BLaER1 treated with 17β-estradiol and CSF1 and Interleukin-3, amounts not matched to agents 10 nM and 100 nM (cell line): ENCODE measurements around the gene MAD2L1BP.
A peak's percentile ranks its signal among the peaks of the same experiment; 100 is the strongest.

Source experiments
- H3K27ac ChIP-seq, 11 experiments: shearing (Covaris generic); formaldehyde crosslinking; 2 replicates each; pipeline ENCODE4 v1.8.1; 2022
- H3K27me3 ChIP-seq, 11 experiments: shearing (Covaris generic); formaldehyde crosslinking; 2 replicates each; pipeline ENCODE4 v1.8.1; 2022
- H3K36me3 ChIP-seq, 11 experiments: shearing (Covaris generic); formaldehyde crosslinking; 2 replicates each; pipeline ENCODE4 v1.8.1; 2022
- H3K4me1 ChIP-seq, 10 experiments: shearing (Covaris generic); formaldehyde crosslinking; 2 replicates each; pipeline ENCODE4 v1.8.1; 2022
- H3K4me2 ChIP-seq, 11 experiments: shearing (Covaris generic); formaldehyde crosslinking; 2 replicates each; pipeline ENCODE4 v1.8.1; 2022
- H3K4me3 ChIP-seq, 10 experiments: shearing (Covaris generic); formaldehyde crosslinking; 2 replicates each; pipeline ENCODE4 v1.8.1; 2022
- H3K9ac ChIP-seq, 11 experiments: shearing (Covaris generic); formaldehyde crosslinking; 2 replicates each; pipeline ENCODE4 v1.8.1; 2022
- H3K9me3 ChIP-seq, 11 experiments: shearing (Covaris generic); formaldehyde crosslinking; replicated peaks in 1 of 11; 2 replicates each; pipeline ENCODE4 v1.8.1; 2022
- H4K20me1 ChIP-seq, 11 experiments: shearing (Covaris generic); formaldehyde crosslinking; 2 replicates each; pipeline ENCODE4 v1.8.1; 2022
- Cebpa-rat ChIP-seq, 11 experiments: shearing (Covaris generic); IDR thresholded peaks; 2 replicates each; pipeline ENCODE4 v1.8.1; 2022

The MAD2L1BP gene

GRCh38 chr6:43668151-43669028 lies 32.8 kb downstream of the MAD2L1BP start:
- Histone ChIP-seq H3K4me3 (no peak overlapping the region), H3K9ac (peak overlapping the region in 4 of 11 experiments; percentile 18 to 46 (median 29); a peak in 4 of 22 replicates), H3K27me3 (no peaks in the 10 kb centered on the region), H3K9me3 (no peaks in the 10 kb centered on the region), H4K20me1 (peaks cover 0 to 20% (median 2%) of the 10 kb centered on the region in 11 experiments; a peak in 9 of 22 replicates), H3K36me3 (peaks cover 25 to 47% (median 38%) of the 10 kb centered on the region in 11 experiments), H3K4me2 (peak overlapping the region in 10 of 11 experiments; percentile 57 to 87 (median 76); a peak in 16 of 22 replicates), H3K27ac (peak overlapping the region in 4 of 11 experiments; percentile 19 to 61 (median 40); a peak in 4 of 22 replicates), H3K4me1 (peaks cover 12 to 55% (median 25%) of the 10 kb centered on the region in 10 experiments)
- TF ChIP-seq Cebpa-rat (IDR thresholded peaks at IDR 0.05) = no peak

- peaks cover 12 to 55% (median 26%) of the 10 kb centered on the region in 10 experiments for H3K4me1 ChIP-seq
- peak overlapping the region in 2 of 11 experiments; percentile 2 to 25; a peak in 3 of 22 replicates for H3K9ac ChIP-seq
- peak overlapping the region in 6 of 11 experiments; percentile 17 to 61 (median 42); a peak in 8 of 22 replicates for H3K27ac ChIP-seq
- H3K4me2 ChIP-seq = peak overlapping the region in 5 of 11 experiments; percentile 33 to 87 (median 71); a peak in 9 of 22 replicates
- H3K36me3 ChIP-seq = peaks cover 34 to 55% (median 47%) of the 10 kb centered on the region in 11 experiments
- no peaks in the 10 kb centered on the region for H3K27me3 ChIP-seq
- H3K9me3 ChIP-seq = no peaks in the 10 kb centered on the region
- no peak for TF ChIP-seq Cebpa-rat (IDR thresholded peaks at IDR 0.05)
- peaks cover 0 to 23% (median 5%) of the 10 kb centered on the region in 11 experiments; a peak in 10 of 22 replicates for H4K20me1 ChIP-seq
- H3K4me3 ChIP-seq = no peak overlapping the region
Measured at GRCh38 chr6:43669050-43669921, 33.6 kb downstream of the MAD2L1BP start.

DNA sequence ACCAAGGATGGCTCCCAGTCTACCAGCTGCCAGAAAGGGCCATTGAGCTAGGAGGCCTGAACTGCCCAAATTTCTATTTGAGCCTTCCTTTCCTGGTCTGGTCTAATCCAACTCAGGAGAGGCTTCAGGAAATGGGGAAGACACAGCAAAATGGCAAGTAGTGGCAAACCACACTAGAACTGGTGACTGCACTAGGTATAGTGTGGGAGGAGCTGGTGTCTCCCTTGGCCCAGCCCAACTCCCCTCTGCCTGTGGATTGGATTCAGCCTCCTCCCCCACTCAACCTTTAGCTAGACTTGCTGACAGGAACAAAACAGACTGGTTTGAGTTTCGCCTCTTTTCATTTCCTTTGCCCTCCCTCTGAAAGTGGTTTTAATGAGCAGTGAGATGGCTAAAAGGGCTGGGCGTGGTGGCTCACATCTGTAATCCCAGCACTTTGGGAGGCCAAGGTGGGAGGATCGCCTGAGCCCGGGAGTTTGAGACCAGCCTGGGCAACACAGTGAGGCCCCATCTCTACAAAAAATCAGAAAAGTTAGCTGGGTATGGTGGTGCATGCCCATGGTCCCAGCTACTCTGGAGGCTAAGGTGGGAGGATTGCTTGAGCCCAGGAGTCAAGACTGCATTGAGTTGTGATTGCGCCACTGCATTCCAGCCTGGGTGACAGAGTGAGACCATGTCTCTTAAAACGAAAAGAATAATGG lies 34.4 kb downstream of the MAD2L1BP start:
- no peak for TF ChIP-seq Cebpa-rat (IDR thresholded peaks at IDR 0.05)
- no peaks in the 10 kb centered on the region for H3K27me3 ChIP-seq
- no peaks in the 10 kb centered on the region for H3K9me3 ChIP-seq
- peak overlapping the region in 2 of 11 experiments; percentile 2 to 25; a peak in 3 of 22 replicates for H3K9ac ChIP-seq
- peaks cover 42 to 63% (median 55%) of the 10 kb centered on the region in 11 experiments for H3K36me3 ChIP-seq
- H3K4me2 ChIP-seq = peak overlapping the region in 5 of 11 experiments; percentile 33 to 87 (median 71); a peak in 10 of 22 replicates
- H3K4me3 ChIP-seq = no peak overlapping the region
- peaks cover 12 to 55% (median 26%) of the 10 kb centered on the region in 10 experiments for H3K4me1 ChIP-seq
- H4K20me1 ChIP-seq = peaks cover 0 to 27% (median 6%) of the 10 kb centered on the region in 11 experiments; a peak in 11 of 22 replicates
- H3K27ac ChIP-seq = peak overlapping the region in 5 of 11 experiments; percentile 17 to 61 (median 55); a peak in 10 of 22 replicates

DNA sequence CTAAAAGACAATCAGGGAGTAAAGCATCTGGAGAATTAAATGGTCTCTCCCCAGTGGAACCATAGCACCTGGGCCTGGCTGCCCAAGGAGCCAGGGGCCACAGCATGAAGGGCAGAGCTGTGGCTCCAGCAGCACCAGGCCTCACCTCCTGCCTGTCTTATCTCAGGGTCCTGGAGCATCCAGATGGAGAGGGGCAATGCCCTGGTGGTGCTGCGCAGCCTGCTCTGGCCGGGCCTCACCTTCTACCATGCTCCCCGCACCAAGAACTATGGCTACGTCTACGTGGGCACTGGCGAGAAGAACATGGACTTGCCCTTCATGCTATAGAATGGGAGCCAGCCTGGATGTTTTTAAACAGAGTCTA lies 35.0 kb downstream of the MAD2L1BP start:
- Histone ChIP-seq H3K4me3 (no peak overlapping the region), H3K4me2 (peak overlapping the region in 5 of 11 experiments; percentile 33 to 87 (median 71); a peak in 10 of 22 replicates), H3K9ac (peak overlapping the region in 2 of 11 experiments; percentile 2 to 25; a peak in 3 of 22 replicates), H3K27me3 (no peaks in the 10 kb centered on the region), H3K36me3 (peaks cover 48 to 69% (median 60%) of the 10 kb centered on the region in 11 experiments), H3K9me3 (no peaks in the 10 kb centered on the region), H3K27ac (peak overlapping the region in 4 of 11 experiments; percentile 17 to 61 (median 56); a peak in 9 of 22 replicates), H4K20me1 (peaks cover 0 to 32% (median 6%) of the 10 kb centered on the region in 11 experiments; a peak in 11 of 22 replicates), H3K4me1 (peaks cover 12 to 55% (median 26%) of the 10 kb centered on the region in 10 experiments)
- TF ChIP-seq Cebpa-rat (IDR thresholded peaks at IDR 0.05) = no peak

- H3K9ac ChIP-seq = no peak overlapping the region
- H4K20me1 ChIP-seq = peaks cover 0 to 33% (median 6%) of the 10 kb centered on the region in 11 experiments; a peak in 12 of 22 replicates
- H3K9me3 ChIP-seq = no peaks in the 10 kb centered on the region
- no peak for TF ChIP-seq Cebpa-rat (IDR thresholded peaks at IDR 0.05)
- H3K27me3 ChIP-seq = no peaks in the 10 kb centered on the region
- H3K4me3 ChIP-seq = no peak overlapping the region
- H3K4me2 ChIP-seq = peak overlapping the region in 4 of 11 experiments; percentile 59 to 87 (median 75); a peak in 7 of 22 replicates
- peaks cover 54 to 75% (median 66%) of the 10 kb centered on the region in 11 experiments for H3K36me3 ChIP-seq
- H3K27ac ChIP-seq = peak overlapping the region in 3 of 11 experiments; percentile 55 to 61 (median 56); a peak in 4 of 22 replicates
- H3K4me1 ChIP-seq = peaks cover 12 to 55% (median 26%) of the 10 kb centered on the region in 10 experiments
Measured at GRCh38 chr6:43671011-43671800, 35.6 kb downstream of the MAD2L1BP start.

GRCh38 chr6:43671801-43672690 lies 36.4 kb downstream of the MAD2L1BP start:
- TF ChIP-seq Cebpa-rat (IDR thresholded peaks at IDR 0.05) = no peak
- Histone ChIP-seq H3K4me2 (peak overlapping the region in 3 of 11 experiments; percentile 71 to 87 (median 79); a peak in 4 of 22 replicates), H3K4me3 (no peak overlapping the region), H3K36me3 (peaks cover 62 to 83% (median 75%) of the 10 kb centered on the region in 11 experiments), H3K4me1 (peaks cover 11 to 55% (median 25%) of the 10 kb centered on the region in 10 experiments), H3K27ac (no peak overlapping the region), H3K27me3 (no peaks in the 10 kb centered on the region), H3K9me3 (no peaks in the 10 kb centered on the region), H3K9ac (no peak overlapping the region), H4K20me1 (peaks cover 0 to 38% (median 13%) of the 10 kb centered on the region in 11 experiments; a peak in 15 of 22 replicates)
